GM20000 (cell line): Measurements from ENCODE around the gene EXOC6B.

Experiments used
- DNase-seq: peaks from one replicate; pipeline ENCODE4 v3.0.0; 2012; ENCODE audit warnings: low spot score
- TF ChIP-seq, protein P1 (sequence below): IDR thresholded peaks from 2 replicates; pipeline ENCODE4 v1.5.1; 2012; ENCODE audit warnings: mild to moderate bottlenecking, control low read depth; ENCODE audit errors: extremely low read depth, missing control alignments

Gene EXOC6B

GRCh38 chr2:72841462-72842125, 15.8 kb upstream of the EXOC6B start:
- TF ChIP-seq, protein P1, sequence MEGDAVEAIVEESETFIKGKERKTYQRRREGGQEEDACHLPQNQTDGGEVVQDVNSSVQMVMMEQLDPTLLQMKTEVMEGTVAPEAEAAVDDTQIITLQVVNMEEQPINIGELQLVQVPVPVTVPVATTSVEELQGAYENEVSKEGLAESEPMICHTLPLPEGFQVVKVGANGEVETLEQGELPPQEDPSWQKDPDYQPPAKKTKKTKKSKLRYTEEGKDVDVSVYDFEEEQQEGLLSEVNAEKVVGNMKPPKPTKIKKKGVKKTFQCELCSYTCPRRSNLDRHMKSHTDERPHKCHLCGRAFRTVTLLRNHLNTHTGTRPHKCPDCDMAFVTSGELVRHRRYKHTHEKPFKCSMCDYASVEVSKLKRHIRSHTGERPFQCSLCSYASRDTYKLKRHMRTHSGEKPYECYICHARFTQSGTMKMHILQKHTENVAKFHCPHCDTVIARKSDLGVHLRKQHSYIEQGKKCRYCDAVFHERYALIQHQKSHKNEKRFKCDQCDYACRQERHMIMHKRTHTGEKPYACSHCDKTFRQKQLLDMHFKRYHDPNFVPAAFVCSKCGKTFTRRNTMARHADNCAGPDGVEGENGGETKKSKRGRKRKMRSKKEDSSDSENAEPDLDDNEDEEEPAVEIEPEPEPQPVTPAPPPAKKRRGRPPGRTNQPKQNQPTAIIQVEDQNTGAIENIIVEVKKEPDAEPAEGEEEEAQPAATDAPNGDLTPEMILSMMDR, result no peak
- no peak for DNase-seq

DNA sequence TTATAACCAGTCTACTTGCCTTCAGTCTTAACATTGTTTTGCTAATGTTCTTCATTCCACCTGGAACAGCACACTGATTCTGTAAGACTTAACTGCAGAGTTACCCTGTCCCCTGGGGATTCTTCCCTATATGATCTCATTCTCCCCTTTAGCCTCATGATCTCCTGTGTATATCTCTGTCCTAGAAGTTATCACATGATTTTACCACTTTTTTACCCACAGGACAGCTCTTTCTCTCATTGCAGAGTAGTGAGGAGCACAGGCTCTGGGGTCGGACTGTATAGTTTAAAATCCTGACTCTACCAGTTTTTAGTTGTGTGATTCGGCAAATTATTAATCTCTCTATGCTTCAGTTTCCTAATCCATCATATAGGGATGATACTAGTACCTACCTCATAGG, 14.2 kb upstream of the EXOC6B start:
- no peak for DNase-seq
- TF ChIP-seq, protein P1, result no peak

- DNase-seq, result no peak
- TF ChIP-seq, protein P1, result no peak
Measured at GRCh38 chr2:72837171-72837570, 11.3 kb upstream of the EXOC6B start.

GRCh38 chr2:72835403-72835802, 9.6 kb upstream of the EXOC6B start:
- TF ChIP-seq, protein P1, result no peak
- no peak for DNase-seq

DNA sequence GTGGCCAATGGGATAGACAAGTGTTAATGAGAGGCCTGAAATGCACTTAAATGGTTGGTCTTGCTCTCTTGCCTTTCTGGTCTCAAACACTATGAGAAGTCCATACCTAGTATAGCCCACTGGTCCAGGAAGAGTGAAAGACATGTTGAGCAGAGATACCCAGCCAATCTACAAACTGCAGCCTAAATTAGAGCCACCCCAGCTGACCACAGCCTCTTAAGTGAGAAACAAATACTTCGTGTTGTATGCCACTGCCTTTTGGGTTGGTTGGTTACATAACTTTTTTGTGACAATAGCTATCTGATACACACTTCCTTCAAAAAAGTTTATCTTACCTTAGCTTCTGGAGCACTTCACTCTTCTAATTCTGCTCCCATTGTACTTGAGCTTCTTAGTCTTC, 8.8 kb upstream of the EXOC6B start:
- TF ChIP-seq, protein P1, result no peak
- DNase-seq, result no peak

DNA sequence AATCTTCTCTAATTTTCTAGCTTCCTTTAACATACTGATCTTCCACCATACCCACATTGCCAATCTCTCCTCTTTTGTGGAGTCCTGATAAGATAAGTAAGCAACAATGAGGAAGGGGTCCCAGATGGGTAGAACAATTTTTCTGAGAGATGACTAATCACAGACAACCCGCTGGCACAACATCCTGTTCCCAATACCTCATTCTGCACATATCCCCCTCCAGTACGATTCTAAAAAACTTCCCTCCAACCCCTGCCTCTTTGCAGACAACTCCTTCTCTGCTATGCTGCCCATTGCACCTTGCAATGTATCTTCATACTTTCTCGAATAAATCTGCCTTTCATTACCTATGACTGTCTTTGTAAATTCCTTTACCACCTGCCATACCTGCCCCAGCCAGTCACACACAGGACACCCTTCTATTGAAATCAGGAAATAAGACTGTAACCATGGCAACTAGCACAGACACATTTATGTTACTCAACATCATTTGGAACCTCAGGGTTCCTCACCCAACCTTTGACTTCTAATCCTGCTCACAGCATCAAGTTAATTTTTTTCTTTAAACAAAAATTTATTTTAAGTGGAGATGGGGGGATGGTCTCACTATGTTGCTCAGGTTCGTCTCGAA, 7.4 kb upstream of the EXOC6B start:
- TF ChIP-seq, protein P1, result no peak
- no peak for DNase-seq

DNA sequence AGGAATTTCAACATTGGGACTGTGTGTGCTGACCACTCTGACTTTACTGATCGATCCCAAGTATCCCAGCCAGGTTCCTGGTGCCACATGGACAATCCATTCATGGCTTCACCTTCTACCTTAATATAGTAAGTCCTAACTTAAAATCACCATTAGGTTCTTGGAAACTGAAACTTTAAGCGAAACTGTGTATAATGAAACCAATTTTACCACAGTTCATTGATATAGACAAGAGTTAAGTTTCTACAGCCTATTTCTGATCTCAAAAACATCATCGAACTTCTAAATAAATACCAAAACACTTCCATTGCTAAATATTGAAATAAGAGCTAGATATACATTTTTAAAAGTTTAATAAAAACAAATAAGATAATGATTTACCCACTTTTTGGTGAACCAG, 4.4 kb upstream of the EXOC6B start:
- no peak for DNase-seq
- TF ChIP-seq, protein P1, result no peak
